Measurements from ENCODE around the gene POLRMT.
"Not testable (repeated sequence)": the region's sequence is repeated elsewhere in the genome, so short reads cannot be mapped to it uniquely, and the experiment has no call there.

POLRMT gene

DNA sequence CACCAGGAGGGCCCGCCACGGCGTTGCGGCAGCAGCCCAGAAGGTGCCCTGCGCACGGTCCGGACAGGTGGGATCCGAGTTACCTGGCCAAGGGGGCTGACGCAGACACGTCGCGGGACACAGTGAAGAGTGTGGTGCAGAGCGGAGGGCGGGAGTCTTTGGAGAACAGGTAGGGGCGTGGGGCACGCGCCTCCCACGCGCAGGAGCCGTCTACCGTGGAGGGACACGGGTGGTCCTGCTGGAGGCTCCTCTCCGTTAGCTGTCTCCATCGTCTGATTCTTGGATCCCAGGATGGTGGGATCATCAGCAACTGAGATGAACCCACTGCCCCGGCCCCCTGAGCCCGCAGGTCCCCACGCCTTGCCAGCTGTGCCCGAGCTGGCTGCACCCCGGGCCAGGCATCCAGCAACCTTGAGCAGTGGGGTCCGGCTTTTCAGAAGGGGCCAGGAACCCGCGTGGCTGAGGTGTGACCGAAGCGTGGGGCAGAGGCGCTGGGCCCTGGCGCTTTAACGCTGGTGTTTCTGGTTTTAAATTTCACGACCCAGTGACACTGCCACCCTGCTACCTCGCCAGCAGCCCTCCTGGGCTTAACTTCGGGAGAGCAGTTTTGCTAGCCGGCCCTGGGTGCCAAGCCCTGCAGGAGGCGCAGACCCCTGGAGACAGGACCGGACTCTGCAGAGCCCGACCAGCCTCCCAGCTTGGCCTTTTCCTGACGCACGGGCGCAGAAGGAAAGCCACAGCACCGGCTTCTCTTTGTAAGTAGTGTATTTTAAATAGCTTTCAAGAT lies 13.6 kb upstream of the POLRMT start:
- no peak for DNase-seq

DNA sequence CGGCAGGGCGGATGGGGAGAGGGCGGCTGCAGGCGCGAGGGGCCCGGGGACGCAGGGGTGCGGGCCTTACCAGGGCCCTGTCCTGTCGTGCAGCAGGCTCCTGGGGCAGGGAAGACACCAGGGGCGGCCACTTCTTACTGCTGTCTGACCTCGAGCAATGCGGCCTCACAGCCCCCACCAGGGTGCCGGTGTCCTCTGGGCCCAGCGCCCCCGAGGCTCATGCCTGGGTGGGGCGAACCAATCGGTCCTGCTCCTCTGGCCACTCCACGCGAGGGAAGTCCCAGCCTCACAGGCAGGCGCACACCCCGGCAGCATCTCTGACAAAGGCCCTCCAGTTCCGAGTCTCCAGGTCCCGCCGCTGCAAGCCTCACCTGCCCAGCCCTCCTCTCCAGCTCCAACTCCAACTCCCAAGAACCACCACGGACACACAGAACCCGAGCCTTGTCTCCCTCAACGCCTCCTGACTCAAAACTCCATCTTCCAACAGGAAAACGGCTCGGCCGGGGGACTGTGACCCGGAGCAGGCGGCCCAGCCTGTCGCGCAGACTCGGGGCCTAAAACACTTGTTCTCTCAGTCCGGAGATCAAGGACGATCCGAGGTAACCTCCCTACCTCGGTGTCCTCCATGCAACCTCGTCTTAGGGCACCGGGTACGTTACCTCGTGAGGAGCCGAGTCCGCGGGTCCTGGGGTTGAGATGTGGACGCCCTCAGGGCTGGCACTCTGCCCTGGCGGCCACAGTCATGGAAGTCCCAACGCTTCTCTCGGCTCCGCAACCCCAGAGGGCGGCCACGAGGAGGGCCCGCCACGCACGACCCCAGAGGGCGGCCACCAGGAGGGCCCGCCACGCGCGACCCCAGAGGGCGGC lies 12.8 kb upstream of the POLRMT start:
- DNase-seq = no peak

DNA sequence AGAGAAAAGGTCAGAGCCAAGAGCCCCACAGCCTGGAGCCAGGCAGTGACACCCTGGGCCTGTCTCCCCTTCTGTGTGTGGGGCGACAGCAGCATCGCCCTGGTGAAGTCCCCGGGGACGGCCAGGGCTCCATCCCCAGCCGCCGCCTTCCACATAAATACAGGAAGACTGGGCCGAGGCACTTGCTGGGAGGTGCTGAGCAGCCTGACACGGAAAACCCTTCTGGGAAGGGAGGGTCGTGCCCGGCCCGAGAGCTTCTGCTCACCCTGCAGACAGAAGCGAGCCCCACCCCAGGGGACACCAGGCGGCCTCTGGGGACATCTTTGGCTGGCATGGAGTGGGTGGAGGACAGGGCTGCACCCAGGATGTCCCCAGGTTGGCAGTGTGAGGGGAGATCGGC lies 11.5 kb upstream of the POLRMT start:
- no peak for DNase-seq

DNA sequence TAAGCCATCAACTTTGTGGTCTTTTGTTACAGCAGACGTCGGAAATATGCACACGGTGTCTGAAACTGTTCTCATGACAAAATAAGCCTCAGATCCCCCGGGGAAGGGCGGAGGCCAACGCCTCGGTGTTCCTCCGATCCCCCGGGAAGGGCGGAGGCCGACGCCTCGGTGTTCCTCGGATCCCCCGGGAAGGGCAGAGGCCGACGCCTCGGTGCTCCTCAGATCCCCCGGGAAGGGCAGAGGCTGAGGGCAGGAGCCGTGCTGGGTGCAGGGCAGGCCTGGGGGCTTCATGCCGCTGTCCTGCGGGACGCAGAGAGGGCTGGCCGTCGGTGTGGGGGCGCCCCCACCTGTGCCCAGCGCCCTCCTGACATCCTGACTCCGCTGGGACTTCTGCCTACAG lies 11.0 kb upstream of the POLRMT start:
- no peak for DNase-seq

DNA sequence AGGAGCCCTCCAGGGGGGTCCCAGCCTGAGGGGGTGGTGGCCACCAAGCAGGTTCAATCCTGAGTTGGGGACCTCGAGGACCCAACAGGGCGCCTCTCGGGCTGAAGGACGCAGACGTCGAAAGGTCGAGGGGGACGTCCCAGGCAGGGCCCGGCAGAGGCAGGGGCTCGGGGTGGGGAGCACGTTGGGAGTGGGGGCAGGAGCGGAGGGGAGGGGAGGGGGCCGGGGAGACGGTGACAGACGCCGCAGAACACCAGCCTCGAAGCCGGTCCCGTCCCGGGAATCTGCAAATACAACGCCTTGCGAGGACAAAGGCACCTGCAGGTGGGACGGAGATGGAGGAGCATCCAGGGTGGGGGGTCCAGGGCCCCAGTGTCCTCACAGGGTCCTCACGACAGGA lies 10.4 kb upstream of the POLRMT start:
- DNase-seq = no peak

DNA sequence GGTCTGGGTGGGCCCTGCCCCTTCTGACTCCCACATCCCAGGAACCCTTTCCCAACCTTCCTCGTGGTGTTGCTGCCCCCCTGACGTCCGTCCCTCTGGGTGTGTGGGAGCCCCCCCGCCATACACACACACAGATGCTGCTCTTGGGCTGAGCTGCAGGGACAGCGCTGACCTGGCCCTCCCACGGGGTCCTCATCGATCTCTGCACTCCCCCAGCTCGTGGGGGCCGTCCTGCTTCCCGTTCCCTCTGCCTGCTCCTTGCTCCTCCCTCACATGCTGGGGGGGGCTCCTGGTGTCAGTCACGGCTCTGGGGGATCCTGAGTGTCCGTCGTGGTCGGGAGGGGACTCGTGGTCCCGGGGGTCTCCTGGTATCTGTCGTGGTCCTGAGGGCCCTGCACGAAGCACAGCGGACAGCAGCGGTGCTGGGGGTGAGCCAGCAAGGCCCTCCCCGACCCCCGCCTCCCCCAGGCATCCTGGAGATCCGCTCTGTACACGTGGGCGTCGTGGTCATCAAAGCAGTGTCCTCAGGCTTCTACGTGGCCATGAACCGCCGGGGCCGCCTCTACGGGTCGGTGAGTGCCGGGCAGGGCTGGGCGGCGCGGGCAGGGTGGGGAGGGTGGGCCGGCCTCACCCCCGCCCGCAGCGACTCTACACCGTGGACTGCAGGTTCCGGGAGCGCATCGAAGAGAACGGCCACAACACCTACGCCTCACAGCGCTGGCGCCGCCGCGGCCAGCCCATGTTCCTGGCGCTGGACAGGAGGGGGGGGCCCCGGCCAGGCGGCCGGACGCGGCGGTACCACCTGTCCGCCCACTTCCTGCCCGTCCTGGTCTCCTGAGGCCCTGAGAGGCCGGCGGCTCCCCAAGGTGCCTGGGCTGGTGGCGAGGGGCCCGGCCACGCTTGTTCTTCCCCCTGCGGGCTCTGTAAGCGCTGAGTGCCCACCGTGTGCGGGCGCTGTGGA lies 9.7 kb upstream of the POLRMT start:
- no peak for DNase-seq

DNA sequence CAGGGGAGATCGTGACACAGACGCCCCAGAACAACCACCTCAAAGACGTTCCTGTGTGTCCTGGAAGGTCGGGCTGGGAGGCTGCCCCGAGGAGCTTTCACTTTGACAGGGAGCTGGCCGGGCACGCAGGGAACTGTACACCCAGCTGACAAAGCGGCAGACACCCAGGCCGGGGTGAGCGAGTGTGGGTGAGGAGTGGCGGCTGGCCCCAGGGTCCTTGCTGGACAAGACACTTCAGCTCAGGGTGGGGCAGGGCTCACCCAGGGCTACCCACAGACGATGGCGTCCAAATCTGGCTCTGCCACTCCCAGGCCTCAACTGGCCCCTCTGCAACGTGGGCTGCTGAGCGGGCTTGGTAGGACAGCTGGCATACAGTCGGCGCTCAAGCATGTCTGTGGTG lies 8.4 kb upstream of the POLRMT start:
- DNase-seq = no peak

DNA sequence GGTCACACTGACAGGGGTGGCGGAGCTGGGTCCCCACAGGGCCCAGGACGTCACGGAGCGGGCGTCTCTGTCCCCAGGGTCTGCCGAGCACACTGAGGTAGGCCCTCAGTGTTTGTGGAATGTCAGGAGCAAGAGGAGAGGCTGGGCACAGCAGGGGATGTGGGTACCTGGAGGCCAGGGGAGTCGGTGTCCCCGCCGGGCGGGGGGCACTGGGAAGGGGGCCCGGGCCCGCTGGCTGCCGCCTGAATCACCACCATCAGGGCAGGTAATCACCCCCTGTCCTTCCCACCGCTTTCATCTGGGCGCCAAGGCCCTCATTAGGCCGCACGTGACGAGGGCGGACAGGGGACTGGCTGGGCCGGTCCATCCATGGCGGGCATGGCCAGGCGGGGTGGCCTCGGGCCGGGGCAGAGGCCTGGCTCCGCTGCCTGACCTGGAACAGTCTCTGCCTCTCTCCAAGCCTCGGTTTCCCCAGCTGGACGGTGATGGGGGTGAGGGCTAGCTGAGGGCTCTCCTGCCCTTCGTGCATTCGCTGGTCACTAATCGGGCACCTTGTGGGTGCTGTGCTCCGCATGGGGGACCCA lies 7.4 kb upstream of the POLRMT start:
- no peak for DNase-seq

DNA sequence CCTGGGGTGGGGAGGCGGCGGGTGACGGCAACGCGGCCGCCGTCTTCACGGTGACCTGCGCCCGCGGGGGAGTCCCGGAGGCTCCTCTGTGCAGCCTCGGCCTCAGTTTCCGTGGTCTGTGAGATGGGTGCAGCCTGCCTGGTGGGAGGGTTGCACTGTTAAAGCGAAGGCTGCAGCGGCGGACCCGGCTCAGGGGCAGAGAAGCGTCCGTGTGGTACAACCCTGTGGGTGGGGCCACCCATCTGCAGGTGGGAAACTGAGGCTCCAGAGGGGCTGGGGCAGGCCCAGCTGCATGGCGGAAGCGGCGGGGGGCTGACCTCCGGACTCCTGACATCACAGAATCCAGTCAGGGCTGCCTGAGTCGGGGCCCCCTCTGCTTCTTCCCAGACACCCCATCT lies 6.8 kb upstream of the POLRMT start:
- DNase-seq = no peak

DNA sequence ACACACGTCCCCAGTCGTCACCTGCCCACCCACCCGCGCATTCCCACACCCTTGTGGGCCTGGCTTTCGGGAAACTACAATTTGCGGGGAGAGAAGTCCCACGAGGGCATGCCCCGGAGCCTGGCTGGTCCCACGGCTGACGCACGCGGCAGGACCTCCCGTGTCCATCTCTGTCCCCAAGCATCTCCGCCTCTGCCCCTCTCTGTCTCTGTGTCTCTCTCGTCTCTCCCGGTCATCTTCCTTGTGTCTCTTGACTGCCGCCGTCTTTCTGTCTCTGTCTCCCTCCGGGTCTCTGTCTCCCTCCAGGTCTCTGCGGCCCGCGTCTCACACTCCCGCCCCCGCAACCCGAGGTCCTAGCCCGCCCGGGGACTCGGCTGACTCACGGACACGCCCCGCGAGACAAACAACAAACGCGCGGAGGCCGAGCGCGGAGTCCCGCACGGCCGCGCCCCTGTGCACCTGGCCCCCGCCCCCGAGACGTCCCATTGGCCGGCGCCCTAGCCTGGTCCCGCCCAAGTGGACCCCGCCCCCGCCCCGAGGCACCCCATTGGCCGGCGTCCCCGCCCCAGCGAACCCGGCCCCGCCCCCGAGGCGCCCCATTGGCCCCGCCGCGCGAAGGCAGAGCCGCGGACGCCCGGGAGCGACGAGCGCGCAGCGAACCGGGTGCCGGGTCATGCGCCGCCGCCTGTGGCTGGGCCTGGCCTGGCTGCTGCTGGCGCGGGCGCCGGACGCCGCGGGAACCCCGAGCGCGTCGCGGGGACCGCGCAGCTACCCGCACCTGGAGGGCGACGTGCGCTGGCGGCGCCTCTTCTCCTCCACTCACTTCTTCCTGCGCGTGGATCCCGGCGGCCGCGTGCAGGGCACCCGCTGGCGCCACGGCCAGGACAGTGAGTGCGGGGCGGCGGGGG lies 6.2 kb upstream of the POLRMT start, which contains the start of gene FGF22:
FGF22 (plus strand) TSS at position 627 of the 908 bp plus-strand sequence; CDS start at position 674, 47 bp downstream.
- DNase-seq = peak; percentile 95 to 96

DNA sequence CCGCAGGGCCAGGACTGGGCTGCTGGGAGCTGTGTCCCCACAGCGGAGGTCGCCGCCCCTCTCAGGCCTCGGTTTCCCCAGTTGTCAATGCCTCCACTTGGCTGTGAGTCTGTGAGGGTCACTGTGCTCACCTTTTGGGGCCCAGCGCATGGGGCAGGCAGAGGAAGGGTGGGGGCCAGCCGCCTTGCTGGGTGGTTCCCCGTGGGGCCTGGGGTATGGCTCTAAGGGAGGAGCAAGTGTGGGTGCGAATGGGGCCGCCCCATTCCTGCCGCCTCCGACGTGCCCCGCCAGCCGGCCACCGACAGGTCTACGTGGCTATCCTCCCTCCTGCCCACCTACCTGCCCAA lies 5.5 kb upstream of the POLRMT start:
- DNase-seq = no peak

DNA sequence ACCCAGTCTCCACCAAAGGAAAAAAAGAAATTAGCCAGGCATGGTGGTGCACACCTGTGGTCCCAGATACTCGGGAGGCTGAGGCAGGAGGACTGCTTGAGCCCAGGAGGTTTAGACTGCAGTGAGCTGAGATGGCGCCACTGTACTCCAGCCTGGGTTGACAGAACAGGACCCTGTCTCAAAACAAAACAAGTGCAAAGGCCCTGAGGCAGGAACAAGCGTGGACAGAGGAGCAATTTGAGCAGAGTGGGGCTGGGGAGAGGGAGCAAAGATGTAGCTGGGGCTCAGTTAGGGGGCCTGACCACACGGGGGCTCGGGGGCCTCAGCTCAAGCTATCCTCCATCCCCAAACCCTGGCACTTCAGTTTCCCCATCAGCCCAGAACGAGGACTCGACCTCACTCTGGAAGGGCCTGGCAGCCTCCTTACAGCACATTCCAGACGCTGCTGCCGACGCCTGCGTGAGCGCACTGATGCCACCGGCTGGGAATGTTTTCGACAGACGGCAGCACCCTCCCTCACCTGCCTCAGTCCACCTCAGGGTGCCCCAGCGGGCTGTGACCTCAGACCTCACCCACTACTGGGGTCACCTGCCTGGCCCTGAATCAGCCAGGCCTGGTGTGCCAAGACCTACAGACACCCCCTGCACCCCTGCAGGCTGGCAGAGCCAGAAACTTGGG lies 1.8 kb upstream of the POLRMT start:
- DNase-seq = no peak

DNA sequence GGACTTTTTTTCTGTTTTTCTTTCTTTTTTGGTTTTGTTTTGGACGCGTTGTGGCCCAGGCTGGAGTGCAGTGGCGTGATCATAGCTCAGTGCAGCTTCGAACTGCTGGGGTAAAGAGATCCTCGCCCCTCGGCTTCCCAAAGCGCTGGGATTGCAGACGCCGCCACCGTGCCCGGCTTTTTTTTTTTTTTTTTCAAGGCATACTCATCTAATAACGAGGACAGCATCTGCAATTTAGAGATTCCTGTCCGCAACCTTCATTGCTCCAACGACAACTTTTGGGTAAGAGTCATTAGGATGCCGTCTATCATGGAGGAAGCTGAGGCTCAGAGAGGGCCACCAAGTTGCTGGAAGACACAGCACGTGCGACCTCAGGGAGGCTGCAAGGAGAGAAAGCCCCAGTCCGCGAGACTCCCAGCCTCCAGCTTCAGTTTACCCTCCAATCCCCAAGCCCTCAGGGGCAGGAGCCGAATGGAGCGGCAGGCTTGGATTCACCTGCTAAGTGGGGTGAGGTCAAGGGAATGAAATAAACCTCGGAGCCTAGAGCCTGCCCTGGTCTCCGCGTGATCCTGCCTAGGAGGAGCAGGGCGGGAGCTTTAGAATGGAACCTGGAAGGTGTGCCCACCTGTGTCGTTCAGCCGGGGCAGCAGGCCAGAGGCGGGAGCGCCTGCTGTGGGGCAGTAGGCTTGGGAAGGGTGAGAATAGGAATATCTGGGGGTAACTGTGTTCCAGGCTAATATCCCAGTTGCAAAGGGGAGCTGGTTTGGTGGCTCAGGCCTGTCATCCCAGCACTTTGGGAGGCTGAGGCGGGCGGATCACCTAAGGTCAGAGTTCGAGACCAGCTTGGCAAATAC lies 676 bp upstream of the POLRMT start:
- no peak for DNase-seq

DNA sequence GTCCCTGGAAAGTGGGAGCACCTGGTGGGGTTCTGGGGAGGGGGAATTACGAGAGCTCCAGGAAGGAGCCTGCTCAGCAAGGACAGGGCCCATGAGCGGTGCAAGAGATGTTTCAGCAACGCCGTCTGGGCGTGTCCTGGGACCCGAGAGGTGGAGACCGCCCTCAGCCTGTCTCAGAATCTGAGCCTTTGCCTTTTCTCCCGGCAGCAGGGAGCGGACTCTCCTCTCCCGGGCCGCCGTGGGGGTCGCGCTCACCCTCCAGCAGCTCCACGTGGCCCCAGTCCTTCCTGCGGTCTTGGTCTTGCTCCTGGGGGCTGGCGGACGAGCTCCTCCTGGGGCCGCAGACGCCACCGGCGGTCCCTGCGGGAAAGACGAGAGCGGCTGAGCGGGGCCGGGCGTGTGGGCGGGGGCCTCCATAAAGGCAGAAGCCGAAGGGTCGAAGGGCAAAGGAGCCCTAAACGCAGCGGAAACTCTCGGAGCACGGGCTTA lies 714 bp downstream of the POLRMT start:
- DNase-seq = peak; percentile 42 to 54

DNA sequence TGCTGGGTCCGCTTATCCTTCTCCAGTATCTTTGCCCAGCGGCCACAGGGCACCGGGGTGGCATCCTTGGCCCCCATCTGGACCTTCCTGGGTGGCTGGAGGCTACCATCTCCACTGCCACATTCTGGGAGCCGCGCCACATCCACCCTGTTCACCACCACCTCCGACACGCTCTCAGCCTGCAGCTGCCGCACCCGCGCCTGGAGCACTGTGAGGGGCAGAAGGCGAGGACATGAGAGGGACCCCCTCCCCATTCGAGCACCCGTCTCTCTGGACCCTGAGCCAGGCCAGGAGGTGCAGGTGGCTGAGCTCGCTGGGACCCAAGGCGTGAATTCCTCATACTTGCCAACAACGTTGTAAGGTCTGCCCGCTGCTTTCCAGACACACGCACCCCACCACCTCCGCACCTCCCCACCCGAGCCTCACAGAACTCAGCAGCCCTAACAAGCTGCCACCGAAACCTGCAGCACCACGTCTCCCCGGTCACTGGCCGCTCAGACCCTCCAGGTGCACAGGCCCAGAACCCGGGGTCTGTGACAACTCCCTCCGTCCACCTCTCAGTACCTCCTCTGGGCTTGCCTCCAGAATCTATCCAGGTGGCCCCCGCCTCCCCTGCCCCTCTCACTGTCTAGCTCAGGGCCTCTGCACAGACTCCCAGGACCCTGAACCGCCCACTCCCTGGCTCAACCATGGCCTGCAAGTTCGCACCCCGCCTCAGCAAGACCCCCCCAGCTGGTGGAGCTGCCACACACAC lies 3.2 kb downstream of the POLRMT start:
- no peak for DNase-seq

DNA sequence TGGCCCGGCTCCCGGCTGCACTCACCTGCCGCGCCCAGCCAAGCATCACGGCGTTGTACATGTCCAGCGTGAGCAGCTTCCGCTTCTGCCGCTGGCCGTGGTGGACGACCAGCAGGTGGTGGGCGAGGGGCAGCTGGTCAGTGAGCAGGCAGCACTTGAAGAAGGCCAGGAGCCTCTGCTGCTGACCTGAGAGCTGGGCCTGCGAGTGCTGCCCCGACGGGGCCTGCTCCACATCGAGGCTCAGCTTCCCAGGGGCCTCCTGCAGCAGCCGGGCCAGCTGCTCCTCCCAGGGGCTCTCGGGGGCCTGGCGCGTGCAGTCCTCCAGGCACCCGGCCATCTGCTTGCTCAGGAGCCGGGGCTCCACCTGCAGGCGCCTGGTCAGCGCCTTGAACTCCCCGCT lies 3.8 kb downstream of the POLRMT start:
- DNase-seq = not testable (repeated sequence)

DNA sequence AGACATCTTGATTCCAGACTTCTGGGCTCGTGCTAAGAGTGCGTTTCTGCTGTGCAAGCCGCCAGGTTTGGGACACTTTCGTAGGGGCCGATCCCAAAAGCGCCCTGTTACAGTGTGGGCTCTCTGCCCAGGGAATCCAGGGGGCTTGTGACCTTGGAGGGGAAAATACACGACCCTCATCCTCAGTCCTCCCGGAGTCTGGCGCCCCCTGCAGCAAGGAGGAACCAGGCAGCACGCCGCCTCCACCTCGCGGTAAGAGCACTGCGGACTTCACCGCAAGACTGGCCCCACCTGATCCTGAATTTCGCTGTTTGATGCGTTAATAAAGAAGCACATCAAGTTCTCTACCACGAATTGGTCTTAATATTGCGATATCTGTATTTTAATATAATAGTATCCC lies 5.2 kb downstream of the POLRMT start:
- DNase-seq = no peak

DNA sequence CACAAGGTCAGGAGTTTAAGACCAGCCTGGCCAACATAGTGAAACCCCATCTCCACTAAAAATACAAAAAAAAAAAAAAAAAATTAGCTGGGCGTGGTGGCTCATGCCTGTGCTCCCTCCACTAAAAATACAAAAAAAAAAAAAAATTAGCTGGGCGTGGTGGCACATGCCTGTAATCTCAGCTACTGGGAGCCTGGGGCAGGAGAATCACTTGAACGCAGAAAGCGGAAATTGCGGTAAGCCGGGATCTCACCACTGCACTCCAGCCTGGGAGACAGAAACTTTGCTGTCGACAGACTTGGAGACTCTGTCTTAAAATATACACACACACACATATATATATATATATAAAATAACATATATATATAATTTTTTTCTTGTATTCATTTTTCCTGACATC lies 6.8 kb downstream of the POLRMT start:
- not testable (repeated sequence) for DNase-seq

DNA sequence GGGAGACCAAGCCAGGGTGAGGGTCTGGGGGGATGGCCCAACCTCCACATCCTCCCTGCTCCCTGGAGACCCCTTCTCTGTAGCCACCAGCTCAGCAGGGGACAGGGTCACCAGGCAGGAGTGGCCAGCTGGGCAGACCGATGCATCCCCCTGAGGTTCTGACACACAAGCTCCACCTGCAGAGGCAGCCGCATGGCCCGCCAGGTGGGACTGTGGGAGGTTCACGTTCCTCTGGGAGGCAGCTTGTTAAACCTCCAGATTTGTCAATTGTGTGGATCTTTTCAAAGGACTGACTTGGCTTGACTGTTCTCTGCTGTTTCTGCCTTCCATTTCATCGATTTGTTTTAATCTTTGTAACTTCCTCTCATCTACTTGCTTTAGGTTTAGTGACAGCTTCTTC lies 8.1 kb downstream of the POLRMT start:
- DNase-seq = no peak
